HepG2 (cell line): Measurements from ENCODE around the gene LINGO3. TPM values are rescaled to one million over a fixed set of nuclear protein-coding genes. Genes with fewer than 3 reads are reported as not detected.

Experiments
- CENPX ChIP-seq: sonication (generic); formaldehyde crosslinking; IDR thresholded peaks from 2 replicates; pipeline ENCODE4 v1.9.0; 2021; ENCODE audit warnings: mild to moderate bottlenecking, missing genetic modification reagents, moderate library complexity
- CERS6 ChIP-seq: sonication (generic); formaldehyde crosslinking; IDR thresholded peaks from 2 replicates; pipeline ENCODE4 v1.5.0; 2020; ENCODE audit warnings: missing genetic modification reagents
- ESRRA ChIP-seq: sonication (generic); formaldehyde crosslinking; IDR thresholded peaks from 2 replicates; pipeline ENCODE4 v1.5.1; 2020; ENCODE audit warnings: mild to moderate bottlenecking, low read depth, missing genetic modification reagents
- GATAD1 ChIP-seq: IDR thresholded peaks from 2 replicates; pipeline ENCODE4 v1.6.1; 2016; ENCODE audit warnings: missing genetic modification reagents, missing compliant biosample characterization
- HHEX ChIP-seq: IDR thresholded peaks from 2 replicates; pipeline ENCODE4 v1.6.1; 2016; ENCODE audit warnings: control low read depth
- HMG20A ChIP-seq: IDR thresholded peaks from 2 replicates; pipeline ENCODE4 v1.6.1; 2016; ENCODE audit warnings: borderline replicate concordance
- JUN ChIP-seq: sonication (generic); formaldehyde crosslinking; IDR thresholded peaks from 2 replicates; pipeline ENCODE4 v1.4.0; 2020; ENCODE audit warnings: mild to moderate bottlenecking, missing genetic modification reagents
- KDM3A ChIP-seq: IDR thresholded peaks from 2 replicates; pipeline ENCODE4 v1.6.1; 2018; ENCODE audit warnings: low read depth, missing compliant biosample characterization
- MAZ ChIP-seq, 2 experiments: sonication (generic) in 1 of 2; formaldehyde crosslinking in 1 of 2; IDR thresholded peaks; 2 replicates each; pipeline versions ENCODE4 v1.5.0 to v1.6.1; 2012 to 2020; ENCODE audit warnings: low read depth in 2 of 2, mild to moderate bottlenecking in 2 of 2, borderline replicate concordance in 1 of 2, improper control_type of control experiment in 1 of 2, low read length in 1 of 2, missing genetic modification reagents in 1 of 2, moderate library complexity in 1 of 2
- NFYB ChIP-seq: sonication (generic); formaldehyde crosslinking; IDR thresholded peaks from 2 replicates; pipeline ENCODE4 v1.4.0; 2020; ENCODE audit warnings: missing genetic modification reagents
- NR2F6 ChIP-seq, 2 experiments: IDR thresholded peaks; 2 replicates each; pipeline ENCODE4 v1.6.1; 2016; ENCODE audit warnings: antibody characterized with exemption in 1 of 2, mild to moderate bottlenecking in 1 of 2
- RBAK ChIP-seq: sonication (generic); formaldehyde crosslinking; IDR thresholded peaks from 2 replicates; pipeline ENCODE4 v1.5.1; 2020; ENCODE audit warnings: mild to moderate bottlenecking, missing genetic modification reagents
- REST ChIP-seq, 2 experiments: IDR thresholded peaks; 2 replicates each; pipeline ENCODE4 v1.6.1; 2011 to 2012; ENCODE audit warnings: low read length in 2 of 2, borderline replicate concordance in 1 of 2, low read depth in 1 of 2, mild to moderate bottlenecking in 1 of 2, moderate library complexity in 1 of 2
- RFX1 ChIP-seq: fragments of 450-650 bp; IDR thresholded peaks from 2 replicates; pipeline ENCODE4 v1.6.1; 2017
- SIX1 ChIP-seq: sonication (generic); formaldehyde crosslinking; IDR thresholded peaks from 2 replicates; pipeline ENCODE4 v1.4.0; 2020; ENCODE audit warnings: missing genetic modification reagents, borderline replicate concordance
- SOX6 ChIP-seq, 2 experiments: fragments of 450-650 bp in 1 of 2; sonication (generic) in 1 of 2; formaldehyde crosslinking in 1 of 2; IDR thresholded peaks; 2 replicates each; pipeline versions ENCODE4 v1.4.0 to v1.6.1; 2017 to 2020; ENCODE audit warnings: antibody characterized with exemption in 1 of 2, mild to moderate bottlenecking in 1 of 2, missing genetic modification reagents in 1 of 2
- YY1 ChIP-seq: IDR thresholded peaks from 2 replicates; pipeline ENCODE4 v1.6.1; 2011; ENCODE audit warnings: low read length, low read depth, moderate library complexity, mild to moderate bottlenecking; ENCODE audit not compliant: insufficient read depth, insufficient replicate concordance
- ZBTB10 ChIP-seq: sonication (generic); formaldehyde crosslinking; IDR thresholded peaks from 2 replicates; pipeline ENCODE4 v1.4.0; 2020; ENCODE audit warnings: missing genetic modification reagents, borderline replicate concordance
- ZNF230 ChIP-seq: sonication (generic); formaldehyde crosslinking; IDR thresholded peaks from 2 replicates; pipeline ENCODE4 v1.4.0; 2020; ENCODE audit warnings: mild to moderate bottlenecking, missing genetic modification reagents
- ZNF501 ChIP-seq: sonication (generic); formaldehyde crosslinking; IDR thresholded peaks from 2 replicates; pipeline ENCODE4 v1.5.1; 2020; ENCODE audit warnings: mild to moderate bottlenecking, moderate library complexity, missing genetic modification reagents
- ZNF816 ChIP-seq: sonication (generic); formaldehyde crosslinking; IDR thresholded peaks from 2 replicates; pipeline ENCODE4 v1.8.0; 2022; ENCODE audit warnings: missing genetic modification reagents, mild to moderate bottlenecking, borderline replicate concordance
- ZSCAN9 ChIP-seq: IDR thresholded peaks from 2 replicates; pipeline ENCODE4 v1.6.1; 2016; ENCODE audit warnings: borderline replicate concordance
- ZZZ3 ChIP-seq: sonication (generic); formaldehyde crosslinking; IDR thresholded peaks from 2 replicates; pipeline ENCODE4 v1.4.0; 2020; ENCODE audit warnings: missing genetic modification reagents, mild to moderate bottlenecking, borderline replicate concordance
- polyA plus RNA-seq, 8 experiments: library from polyadenylated mRNA; depleted of rRNA in 3 of 8; stranded (reverse) in 7 of 8; unstranded in 1 of 8; fragments of >200 nt; fragmentation: Illumina TruSeq in 4 of 8; extraction: Trizol in 4 of 8; gene quantifications; 2 replicates each; pipeline versions ENCODE4 v1.2.1 to v1.2.3, GENCODE V29; 2011 to 2016; ENCODE audit warnings: low read depth in 4 of 8, missing spikeins in 1 of 8, mixed read lengths in 1 of 8; ENCODE audit not compliant: insufficient read depth in 1 of 8
- total RNA-seq, 5 experiments: library from RNA; depleted of rRNA; stranded (reverse); fragments of >200 nt; fragmentation: Illumina TruSeq; extraction: Trizol; gene quantifications; 2 replicates each; pipeline ENCODE4 v1.2.3, GENCODE V29; 2016; ENCODE audit warnings: low read depth in 1 of 5

Gene LINGO3
- total and polyA plus RNA-seq, 2 of the 13 experiments (the other 11 are each of a cell fraction or from before 2014, with no cell fraction given) = not detected

- no peak for TF ChIP-seq SOX6 (IDR thresholded peaks at IDR 0.05)
- TF ChIP-seq SOX6 (CRISPR knock-in tag; IDR thresholded peaks at IDR 0.05) = no peak
- TF ChIP-seq ZNF816 (CRISPR knock-in tag) = no peak
- peak; percentile 73; the same call in 1 of the 2 replicates for TF ChIP-seq ZBTB10
- no peak for TF ChIP-seq SIX1 (CRISPR knock-in tag)
- no peak for TF ChIP-seq CERS6 (CRISPR knock-in tag)
- no peak for TF ChIP-seq HHEX (CRISPR knock-in tag)
- peak; percentile 73 for TF ChIP-seq GATAD1 (CRISPR knock-in tag)
- TF ChIP-seq NR2F6 (IDR thresholded peaks at IDR 0.05) = 0 out of 2 replicates have a peak, but pooled peaks have one; percentile 10
- TF ChIP-seq NR2F6 (CRISPR knock-in tag; IDR thresholded peaks at IDR 0.05) = 0 out of 2 replicates have a peak, but pooled peaks have one; percentile 29
- TF ChIP-seq YY1 = no peak
- TF ChIP-seq ZNF230 (CRISPR knock-in tag) = no peak
- TF ChIP-seq RFX1 = no peak
- no peak for TF ChIP-seq HMG20A (CRISPR knock-in tag)
- no peak for TF ChIP-seq MAZ (IDR thresholded peaks at IDR 0.05; ENCODE audit: borderline replicate concordance, low read depth, low read length)
- TF ChIP-seq MAZ (CRISPR knock-in tag; IDR thresholded peaks at IDR 0.05; ENCODE audit: low read depth) = peak; percentile 89
- no peak for TF ChIP-seq ZSCAN9 (CRISPR knock-in tag)
- TF ChIP-seq CENPX (CRISPR knock-in tag) = no peak
- TF ChIP-seq ESRRA = no peak; the same call in 1 of the 2 replicates
- TF ChIP-seq ZZZ3 (CRISPR knock-in tag) = no peak
- TF ChIP-seq REST (IDR thresholded peaks at IDR 0.05; ENCODE audit: borderline replicate concordance in 1 of 2, low read depth in 1 of 2, low read length in 2 of 2) = no peak
- peak; percentile 96 for TF ChIP-seq KDM3A (CRISPR knock-in tag)
- peak; percentile 81; the same call in 1 of the 2 replicates for TF ChIP-seq ZNF501 (CRISPR knock-in tag)
- TF ChIP-seq JUN (CRISPR knock-in tag) = no peak
- TF ChIP-seq RBAK (CRISPR knock-in tag) = no peak
- TF ChIP-seq NFYB = no peak
Measured at GRCh38 chr19:2315818-2316353, 7.9 kb upstream of the LINGO3 start (continued).
